NCI-H748 treated with DMSO at 0.1 percent for 48 hours (cell line): Measurements from ENCODE around the gene COX18.

ENCODE experiments used
- DNase-seq: peaks from one replicate; lab custom pipeline; 2025; lab: John Stamatoyannopoulos, UW

COX18 gene, protein sequence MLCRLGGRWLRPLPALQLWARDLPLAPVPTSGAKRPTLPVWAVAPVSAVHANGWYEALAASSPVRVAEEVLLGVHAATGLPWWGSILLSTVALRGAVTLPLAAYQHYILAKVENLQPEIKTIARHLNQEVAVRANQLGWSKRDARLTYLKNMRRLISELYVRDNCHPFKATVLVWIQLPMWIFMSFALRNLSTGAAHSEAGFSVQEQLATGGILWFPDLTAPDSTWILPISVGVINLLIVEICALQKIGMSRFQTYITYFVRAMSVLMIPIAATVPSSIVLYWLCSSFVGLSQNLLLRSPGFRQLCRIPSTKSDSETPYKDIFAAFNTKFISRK

DNA sequence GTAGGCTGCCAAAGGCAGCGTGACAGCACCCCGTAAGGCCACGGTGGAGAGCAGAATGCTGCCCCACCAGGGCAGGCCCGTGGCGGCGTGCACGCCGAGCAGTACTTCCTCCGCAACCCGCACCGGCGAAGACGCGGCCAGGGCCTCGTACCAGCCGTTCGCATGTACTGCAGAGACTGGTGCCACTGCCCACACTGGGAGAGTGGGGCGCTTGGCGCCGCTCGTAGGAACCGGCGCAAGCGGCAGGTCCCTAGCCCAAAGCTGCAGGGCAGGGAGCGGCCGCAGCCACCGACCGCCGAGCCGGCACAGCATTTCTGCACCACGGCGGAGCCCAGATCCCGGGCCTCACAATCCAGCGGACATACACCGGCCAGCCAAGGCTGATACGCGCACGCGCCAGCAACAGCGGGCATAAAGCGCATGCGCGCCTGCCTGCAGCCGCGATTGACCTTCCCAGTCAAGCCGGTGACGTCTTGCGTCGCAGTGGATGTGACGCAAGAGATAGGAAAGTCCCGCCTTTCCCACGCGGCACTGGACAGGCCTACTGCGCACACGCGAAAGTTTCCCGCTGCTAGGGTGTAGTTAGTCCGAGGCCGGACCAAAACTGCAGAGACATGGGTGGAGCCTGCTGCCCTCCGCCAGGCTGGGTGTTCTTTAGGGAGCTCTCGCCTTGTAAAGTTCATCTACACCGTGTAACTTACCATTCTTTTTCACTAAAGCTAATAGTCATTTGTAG is at the start of gene COX18:
COX18 (minus strand) TSS at position 379 of the 736 bp plus-strand sequence; CDS start at position 312, 67 bp downstream.
- DNase-seq, result peak; percentile 75

DNA sequence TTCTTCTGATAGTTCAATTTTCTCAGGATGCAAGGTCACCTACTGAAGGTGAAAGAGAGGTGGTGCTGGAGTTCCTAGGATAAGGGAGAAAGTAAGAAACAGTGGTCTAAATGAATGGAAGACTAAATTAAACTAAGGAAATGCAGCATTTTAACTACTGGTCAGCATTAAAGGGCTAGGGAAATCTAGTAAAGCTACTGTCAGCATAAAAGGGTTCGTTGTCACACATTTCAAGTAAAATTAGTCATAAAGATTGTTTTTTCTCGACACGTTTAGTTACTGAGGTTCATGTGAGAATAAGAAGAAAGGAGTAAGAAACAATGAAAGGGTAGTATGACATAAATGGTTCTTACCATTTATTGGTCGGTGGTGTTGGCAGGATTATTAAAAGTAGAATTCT is 40.0 kb upstream of the COX18 start:
- DNase-seq, result no peak

DNA sequence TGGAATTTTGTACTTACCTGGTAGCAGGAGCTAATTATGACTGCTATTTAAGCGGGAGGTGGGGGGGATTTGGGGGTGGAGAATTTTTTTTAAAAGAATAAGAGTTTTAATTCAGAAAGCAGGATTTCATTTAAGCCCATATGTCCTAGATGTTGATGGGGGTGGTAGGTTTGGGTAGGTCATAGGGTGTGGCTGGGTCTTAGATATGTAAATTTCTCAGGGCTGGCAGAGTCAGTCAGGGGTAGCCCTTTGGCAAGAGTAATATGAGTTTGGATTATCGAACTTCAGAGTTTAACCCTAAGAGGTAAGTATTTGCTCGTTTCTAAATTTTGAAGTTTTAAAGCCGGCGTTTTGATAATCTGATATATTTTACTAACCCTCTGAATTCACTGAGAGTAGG is 35.2 kb upstream of the COX18 start:
- DNase-seq, result no peak

DNA sequence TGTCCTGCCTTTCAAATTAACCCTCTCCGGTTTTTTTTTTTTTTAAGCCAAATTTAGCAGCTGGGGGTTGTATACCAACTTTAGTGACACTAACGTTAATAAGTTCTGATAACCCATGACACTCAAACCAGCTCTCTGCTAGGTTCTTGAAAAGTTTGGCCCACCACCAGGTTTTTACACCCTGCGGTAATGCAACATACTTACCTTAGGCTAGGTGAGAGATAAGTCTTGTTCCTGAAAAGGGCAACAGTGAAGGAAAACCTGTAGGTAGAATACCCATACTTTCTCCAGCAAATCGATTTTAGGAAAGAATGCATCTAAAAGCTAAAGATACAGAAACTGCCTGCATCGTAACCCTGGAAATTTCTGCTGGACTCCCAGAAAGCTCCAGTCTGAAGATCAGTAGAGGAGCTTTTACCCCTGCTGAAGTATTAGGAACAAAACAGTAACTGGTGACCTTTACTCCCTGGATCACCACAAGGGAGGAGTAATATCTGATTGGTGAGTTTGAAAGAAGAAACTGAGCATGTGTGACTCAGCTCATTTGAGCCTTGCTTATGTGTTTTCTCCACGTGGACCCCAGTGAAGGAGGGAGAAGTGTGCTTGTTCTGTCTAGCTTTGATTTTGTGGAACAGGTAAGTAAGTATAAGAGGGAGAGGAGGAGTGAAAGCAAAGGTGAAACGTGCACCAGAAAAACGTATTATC is 34.4 kb upstream of the COX18 start:
- no peak for DNase-seq

DNA sequence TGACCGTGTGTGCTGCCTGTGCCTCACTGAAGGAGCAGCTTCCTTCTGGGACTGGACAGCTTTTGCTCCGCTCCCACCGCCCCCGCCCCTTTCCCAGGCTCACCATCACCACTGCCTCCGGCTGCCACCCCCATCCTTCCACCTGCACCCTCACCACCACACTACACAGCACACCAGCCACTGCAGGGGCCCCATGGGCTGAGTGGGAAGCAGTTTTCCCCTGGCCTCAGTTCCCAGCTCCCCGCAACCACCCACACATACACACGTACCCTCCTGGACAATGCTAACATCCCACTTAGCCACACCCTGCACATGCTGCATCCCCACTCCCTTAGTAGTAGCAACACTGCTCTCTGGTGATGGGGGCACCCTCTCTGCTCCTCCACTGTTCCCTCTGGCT is 29.6 kb upstream of the COX18 start:
- no peak for DNase-seq

DNA sequence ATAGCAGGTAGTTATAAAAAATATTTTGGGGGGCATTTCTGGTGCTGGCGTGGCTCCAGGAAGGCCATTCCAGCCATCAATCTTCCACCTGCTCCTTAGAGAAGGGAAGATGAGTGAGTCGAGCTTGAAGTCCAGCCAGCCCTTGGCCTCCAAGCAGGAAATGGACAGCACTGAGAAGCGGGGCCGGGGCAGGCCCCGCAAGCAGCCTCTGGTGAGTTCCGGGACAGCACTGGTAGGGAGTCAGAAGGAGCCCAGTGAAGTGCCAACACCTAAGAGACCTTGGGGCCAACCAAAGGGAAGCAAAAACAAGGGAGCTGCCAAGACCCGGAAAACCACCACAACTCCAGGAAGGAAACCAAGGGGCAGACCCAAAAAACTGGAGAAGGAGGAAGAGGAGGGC is 29.2 kb upstream of the COX18 start:
- no peak for DNase-seq

DNA sequence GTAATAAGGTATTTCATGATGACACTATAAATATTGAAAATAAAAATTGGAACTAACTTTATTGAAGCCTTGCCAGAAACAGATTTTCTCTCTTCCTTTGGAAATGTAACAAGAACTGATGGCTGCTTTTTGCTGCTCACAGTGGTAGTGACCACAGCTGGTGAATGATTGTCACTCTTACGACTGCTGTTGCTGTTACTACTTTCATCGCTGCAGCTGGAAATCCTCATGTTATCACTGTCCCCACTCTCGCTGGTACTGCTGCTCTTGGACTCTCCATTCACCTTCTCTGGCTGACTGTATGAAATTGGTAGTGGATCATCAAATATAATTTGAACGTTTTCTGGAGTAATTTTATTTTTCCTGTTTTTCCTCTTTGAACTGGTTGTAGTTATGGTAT is 28.5 kb upstream of the COX18 start:
- DNase-seq, result no peak

DNA sequence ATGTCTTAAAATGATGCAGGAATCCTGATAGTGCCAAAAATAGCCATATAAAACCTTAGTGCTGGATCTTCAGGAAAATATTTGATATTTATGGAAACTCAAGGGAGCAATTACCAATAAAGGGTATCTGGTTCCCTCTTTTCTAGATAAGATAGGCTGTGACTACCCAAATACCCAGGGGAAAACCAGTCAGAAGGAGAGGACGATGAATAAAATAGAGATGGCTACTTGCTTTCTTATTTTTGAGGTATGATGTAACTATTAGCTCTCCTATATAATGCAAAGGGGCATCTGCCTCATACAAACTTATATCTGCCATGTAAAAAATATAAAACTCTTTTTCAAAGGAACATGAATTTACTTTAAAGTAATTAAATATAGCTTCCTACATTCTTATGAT is 23.4 kb upstream of the COX18 start:
- DNase-seq, result no peak

DNA sequence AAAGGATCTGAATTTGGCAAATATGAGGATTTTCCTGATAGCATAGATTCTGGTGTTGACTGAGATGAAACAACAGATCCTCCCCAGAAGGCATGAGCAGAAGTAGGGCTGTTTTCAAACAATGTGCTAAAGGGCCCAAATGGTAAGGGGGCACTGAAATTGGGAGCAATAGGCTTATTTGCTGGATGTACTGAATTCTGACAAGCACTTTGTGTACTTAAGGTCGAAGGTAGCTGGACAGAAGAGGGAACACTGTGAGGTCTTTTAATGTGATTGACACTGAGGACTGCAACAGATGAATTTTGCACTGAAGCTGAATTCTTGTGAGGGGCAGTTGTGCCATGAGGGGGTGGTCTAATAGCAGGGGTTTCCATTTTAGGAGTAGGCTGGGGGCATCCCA is 21.2 kb upstream of the COX18 start:
- no peak for DNase-seq

DNA sequence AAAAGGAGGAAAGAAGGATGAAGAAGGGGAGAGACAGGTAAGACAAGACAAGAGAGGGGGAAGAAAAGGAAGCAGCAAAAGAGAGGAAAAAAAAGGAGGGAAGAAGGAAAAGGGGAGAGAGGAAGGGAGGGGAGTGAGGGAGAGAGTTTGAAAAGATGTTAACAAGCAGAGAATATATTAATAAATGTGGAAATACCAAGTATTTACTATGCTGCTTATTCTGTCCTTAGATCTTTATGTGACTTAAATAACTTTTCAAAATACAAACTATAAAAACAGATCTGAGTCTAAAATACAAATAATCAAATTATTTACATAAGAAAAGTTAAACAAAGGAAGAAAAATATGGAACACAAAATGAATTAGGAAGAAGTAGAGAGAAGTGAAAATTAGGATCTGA is 18.4 kb upstream of the COX18 start:
- DNase-seq, result no peak

DNA sequence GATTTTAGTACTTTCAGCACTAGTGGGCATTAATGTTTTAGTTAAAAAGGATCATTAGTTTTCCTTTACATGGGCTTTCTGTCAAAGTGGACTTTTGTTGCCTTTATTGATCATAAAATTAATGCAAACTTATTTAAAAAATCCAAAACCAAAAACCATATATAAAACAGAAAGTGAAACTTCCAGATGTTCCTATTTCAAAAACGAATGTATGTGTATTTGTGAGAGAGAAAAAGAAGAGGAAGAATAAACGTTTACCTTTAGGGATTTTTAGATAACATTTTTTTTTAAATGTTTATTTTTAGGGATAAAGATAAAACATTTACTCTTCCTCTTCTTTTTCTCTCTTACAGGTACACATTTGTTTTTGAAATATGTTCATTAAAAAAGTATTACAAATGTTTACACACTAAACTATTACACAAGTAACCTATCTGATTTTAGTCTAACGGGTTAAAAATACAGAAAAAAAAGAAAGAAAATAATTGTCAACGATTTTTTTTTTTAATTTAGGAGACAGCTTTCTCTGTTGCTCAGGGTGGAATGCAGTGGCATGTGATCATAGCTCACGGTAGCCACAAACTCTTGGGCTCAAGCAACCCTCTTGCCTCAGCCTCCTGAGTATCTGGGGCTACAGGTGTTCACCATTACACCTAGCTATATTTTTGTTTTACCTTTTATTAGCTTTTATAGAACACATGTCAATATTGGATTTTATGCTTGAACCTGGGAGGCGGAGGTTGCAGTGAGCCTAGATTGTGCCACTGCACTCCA is 16.8 kb upstream of the COX18 start:
- no peak for DNase-seq

DNA sequence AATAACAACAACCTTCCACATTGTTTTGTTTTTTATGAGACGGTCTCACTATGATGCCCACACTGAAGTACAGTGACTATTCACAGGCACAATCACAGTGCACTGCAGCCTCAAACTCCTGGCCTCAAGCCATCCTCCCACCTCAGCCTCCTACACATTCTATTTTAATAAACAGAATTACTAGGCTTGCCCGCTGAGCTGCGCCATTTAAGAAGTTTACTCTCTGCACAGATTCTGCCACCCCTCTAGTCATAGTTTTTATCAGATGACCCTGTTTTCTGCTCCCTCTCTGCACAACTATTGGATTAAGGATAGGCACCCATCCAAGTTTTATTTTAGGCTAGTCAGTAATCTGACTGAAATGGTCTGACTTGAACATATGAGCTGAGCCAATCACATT is 11.3 kb upstream of the COX18 start:
- DNase-seq, result no peak

DNA sequence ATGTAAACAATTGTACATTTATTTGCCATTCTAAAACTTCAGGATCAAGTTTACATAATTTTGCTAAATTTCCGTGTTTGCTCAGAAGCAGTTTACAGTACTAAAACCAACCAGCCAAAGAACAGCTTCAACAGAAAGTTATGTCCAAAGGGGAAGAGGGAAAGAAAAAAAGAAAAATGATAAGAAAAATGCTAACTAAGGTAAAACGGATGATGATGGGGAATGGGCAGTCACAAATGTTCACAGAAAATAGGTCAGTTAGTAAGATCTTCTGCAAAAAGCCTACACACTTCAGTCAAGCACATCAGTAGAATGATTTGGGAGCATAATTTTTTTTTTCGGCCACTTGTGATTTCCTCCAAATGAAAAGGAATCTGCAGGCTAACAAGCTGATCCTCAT is 6.3 kb upstream of the COX18 start:
- DNase-seq, result no peak

DNA sequence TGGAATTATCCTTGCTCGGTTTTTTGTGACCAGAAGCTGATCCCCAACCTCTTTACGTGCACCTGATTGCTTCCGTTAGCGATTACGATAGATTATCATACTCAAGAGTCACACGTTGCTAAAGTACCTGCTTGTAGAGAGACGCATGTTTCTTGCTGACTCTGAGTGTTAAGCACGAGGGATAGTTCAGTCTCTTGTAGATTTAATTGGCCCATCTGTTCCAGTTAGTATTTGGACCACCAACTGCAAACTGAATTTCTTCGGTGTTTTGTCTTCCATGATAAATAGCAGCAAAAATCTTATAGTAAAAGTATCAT is 516 bp upstream of the COX18 start:
- DNase-seq, result no peak

DNA sequence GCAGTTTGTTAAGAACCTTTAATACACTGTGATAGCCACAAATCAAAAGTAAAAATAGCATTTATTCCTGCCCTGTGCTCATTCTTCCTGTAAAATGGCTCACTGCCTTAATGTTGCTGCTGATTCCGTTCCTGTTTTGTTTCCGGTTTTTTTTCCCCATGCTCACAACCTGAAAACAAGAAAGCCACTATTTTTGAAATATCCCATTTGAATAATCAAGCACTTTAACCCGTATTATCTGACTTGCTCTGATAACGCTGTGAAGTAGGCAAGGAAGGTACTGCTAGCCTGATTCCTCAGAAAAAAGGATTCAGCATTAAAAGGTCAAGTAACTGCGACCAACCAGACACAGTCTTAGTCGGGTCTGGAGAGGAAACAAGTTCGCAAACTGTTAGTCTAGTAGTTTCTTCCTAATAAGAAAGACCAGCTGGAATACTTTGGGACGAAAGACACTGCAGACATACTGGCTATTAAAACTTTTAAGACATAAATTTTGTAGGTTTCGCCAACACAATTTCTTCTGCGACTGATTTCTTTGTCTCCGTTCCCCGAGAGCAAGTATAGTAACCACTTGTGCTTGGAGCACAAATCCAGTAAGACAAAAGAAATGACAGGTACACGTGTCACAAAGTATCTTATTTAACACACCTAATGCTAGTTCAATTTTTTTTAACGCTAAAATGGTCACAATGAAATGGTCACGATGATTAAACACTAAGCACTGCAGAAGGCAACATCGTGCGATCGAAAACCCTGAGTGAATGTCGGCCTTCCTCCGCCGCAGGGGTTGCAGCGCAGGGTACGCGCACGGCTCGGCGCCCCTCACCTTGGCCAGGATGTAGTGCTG is 802 bp downstream of the COX18 start:
- DNase-seq, result peak; percentile 28

DNA sequence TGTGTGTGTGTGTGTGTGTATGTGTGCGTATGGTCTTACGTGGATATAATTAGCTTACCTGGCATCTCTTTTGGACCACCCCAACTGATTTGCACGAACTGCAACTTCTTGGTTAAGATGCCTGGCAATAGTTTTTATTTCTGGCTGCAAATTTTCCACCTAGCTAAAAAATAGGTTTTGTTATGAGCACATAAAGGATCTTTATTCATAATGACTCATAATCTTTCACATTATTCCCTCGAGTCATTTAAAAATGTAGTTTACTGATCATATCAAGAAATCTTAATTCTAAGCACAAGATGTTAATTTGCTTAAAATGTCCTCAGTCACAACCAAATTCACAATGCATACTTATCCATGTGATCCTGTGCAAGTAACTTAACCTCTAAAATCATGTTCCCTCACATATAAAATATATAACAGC is 1.5 kb downstream of the COX18 start:
- DNase-seq, result no peak

DNA sequence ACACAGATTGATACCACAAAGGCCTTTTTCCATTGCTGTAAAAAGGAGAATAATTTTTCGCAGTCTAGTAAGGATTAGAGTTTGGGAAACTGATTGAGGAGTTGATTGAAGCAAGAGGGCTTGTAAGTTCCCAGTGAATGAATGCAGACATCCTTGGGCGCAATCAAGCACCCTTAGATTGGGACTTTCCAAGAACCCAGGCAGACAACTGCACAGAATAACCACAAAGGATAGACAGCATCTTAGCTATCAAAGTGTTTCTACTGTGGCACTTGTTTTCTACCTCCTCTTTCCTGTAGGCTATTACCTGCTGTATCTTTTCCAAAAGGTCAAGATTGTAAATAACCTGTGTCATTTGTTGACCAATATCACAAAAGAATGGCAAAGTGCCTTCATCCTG is 2.6 kb downstream of the COX18 start:
- DNase-seq, result no peak

DNA sequence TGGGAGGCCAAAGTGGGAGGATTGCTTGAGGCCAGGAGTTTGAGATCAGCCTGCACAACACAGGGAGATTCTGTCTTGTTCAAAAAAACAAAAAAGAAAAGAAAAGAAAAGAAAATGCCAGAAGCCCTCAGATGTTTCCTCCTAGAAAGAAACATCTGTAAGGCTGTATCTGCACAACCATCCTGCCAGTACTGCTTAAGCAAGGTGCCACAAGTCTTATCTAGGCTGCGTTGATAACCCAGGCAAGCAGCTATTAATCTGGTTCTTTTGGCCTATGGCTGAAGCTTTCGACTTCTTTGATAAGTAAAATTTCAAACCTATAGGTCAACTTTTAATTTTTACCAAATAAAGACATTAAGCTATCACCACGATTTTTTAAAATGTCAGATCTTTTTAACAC is 3.1 kb downstream of the COX18 start:
- no peak for DNase-seq

DNA sequence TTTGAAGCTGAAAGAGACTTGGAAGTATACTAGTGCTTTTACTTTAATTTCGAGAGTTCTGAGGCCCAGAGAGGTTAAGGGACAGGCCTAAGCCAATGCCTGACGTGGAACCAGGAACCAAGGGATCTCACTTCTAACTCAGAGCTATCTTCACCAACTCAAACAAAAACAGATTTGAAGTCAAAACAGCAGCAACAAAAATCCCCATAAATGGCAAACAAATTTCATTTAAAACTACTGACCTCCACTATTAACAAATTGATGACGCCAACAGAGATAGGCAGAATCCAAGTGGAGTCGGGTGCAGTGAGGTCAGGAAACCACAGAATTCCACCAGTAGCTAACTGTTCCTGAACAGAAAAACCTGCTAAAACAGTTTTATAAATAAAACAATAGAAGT is 5.0 kb downstream of the COX18 start:
- no peak for DNase-seq

DNA sequence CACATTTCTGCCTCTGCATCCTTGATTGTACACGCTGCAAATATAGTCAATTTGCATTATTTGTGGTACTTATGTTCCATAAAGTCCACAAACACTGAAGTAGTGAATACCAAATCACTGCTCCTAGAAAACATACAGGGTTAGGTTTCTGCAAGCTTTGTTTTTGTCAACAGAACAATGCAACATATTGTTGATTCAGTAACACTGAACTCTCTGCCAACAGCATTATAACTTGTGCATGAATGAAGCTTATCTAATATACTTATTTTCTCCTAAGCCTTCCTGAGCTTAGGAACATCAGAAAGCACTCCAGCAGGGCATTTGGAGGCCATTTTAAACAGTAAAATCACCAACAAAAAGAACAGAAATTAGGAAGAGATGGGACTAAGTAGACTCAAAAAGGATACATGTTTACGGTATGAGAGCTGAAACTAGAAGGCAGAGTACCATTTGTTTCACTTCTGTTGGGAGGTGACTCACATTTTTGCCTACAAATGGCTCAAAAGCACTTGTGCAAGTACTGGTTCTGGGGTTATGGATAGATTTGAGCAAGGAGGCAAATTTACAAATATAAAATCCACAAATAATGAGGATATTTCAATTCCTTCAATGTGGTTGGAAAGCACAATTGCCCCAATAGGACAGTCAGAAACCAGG is 14.1 kb downstream of the COX18 start:
- DNase-seq, result no peak

DNA sequence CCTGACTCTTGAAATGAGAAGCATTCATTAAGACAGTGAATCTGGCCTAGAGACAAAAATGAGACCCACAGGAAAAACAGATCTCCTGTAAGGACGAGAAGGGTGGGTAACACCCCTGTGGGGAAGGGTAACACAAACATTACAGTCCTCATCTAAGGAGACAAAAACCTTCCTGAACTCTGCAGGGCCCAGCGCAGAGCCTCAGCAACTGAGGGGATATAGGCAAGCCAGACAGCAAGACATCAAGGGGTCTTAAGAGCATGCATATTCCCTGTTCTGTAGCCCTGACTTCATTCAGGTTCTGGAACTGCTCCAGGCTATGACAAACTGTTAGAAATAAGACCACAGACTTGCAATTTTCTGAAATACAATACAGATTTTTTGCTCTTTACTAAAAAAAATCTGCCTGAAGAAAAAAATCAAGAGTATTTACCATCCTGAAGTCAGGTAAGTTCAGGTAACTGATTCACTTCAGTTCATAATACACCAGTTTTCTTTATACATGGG is 15.5 kb downstream of the COX18 start:
- no peak for DNase-seq
